LNCaP clone FGC (cell line): ENCODE results near the gene OSBPL9.
"Not testable (repeated sequence)": the region's sequence is repeated elsewhere in the genome, so short reads cannot be mapped to it uniquely, and the experiment has no call there.

Experiments
- DNase-seq: peaks from one replicate; pipeline ENCODE4 v3.0.0-alpha.2; 2011; ENCODE audit warnings: low read depth
- H3K4me3 ChIP-seq: 2 replicates; pipeline ENCODE4 v1.5.1; 2011; ENCODE audit warnings: mild to moderate bottlenecking, low read depth, low read length, control low read depth
- TF ChIP-seq, protein P1 (sequence below): IDR thresholded peaks from 2 replicates; pipeline ENCODE4 v1.5.1; 2012; ENCODE audit warnings: mild to moderate bottlenecking; ENCODE audit not compliant: control insufficient read depth, insufficient read depth; ENCODE audit errors: extremely low read depth

OSBPL9 gene

GRCh38 chr1:51699391-51699790, 82.5 kb downstream of the OSBPL9 start:
- TF ChIP-seq, protein P1, sequence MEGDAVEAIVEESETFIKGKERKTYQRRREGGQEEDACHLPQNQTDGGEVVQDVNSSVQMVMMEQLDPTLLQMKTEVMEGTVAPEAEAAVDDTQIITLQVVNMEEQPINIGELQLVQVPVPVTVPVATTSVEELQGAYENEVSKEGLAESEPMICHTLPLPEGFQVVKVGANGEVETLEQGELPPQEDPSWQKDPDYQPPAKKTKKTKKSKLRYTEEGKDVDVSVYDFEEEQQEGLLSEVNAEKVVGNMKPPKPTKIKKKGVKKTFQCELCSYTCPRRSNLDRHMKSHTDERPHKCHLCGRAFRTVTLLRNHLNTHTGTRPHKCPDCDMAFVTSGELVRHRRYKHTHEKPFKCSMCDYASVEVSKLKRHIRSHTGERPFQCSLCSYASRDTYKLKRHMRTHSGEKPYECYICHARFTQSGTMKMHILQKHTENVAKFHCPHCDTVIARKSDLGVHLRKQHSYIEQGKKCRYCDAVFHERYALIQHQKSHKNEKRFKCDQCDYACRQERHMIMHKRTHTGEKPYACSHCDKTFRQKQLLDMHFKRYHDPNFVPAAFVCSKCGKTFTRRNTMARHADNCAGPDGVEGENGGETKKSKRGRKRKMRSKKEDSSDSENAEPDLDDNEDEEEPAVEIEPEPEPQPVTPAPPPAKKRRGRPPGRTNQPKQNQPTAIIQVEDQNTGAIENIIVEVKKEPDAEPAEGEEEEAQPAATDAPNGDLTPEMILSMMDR = no peak
- DNase-seq = no peak
- H3K4me3 ChIP-seq = no peak overlapping the region

- not testable (repeated sequence) for H3K4me3 ChIP-seq, DNase-seq
Observed at GRCh38 chr1:51701782-51702181, 84.9 kb downstream of the OSBPL9 start.

GRCh38 chr1:51702220-51702619, 85.3 kb downstream of the OSBPL9 start:
- not testable (repeated sequence) for DNase-seq, H3K4me3 ChIP-seq

DNA sequence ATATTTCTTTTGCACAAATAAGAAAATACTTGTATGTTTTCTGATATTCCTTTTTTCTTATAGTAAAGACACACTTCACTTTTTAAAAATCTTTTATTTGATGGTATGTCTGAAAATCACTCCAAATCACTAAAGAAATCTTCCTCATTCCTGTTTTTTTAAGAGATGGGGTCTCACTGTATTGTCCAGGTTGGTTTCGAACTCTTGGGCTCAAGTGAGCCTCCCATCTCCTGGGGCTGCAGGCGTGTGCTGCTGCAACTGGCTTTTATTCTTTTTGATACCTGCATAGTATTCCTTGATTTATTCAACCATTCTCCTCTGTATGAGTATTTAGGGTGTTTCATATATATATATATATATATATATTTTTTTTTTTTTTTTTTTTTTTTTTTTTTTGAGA, 88.1 kb downstream of the OSBPL9 start:
- DNase-seq = no peak
- H3K4me3 ChIP-seq = no peak overlapping the region
- TF ChIP-seq, protein P1 = no peak

DNA sequence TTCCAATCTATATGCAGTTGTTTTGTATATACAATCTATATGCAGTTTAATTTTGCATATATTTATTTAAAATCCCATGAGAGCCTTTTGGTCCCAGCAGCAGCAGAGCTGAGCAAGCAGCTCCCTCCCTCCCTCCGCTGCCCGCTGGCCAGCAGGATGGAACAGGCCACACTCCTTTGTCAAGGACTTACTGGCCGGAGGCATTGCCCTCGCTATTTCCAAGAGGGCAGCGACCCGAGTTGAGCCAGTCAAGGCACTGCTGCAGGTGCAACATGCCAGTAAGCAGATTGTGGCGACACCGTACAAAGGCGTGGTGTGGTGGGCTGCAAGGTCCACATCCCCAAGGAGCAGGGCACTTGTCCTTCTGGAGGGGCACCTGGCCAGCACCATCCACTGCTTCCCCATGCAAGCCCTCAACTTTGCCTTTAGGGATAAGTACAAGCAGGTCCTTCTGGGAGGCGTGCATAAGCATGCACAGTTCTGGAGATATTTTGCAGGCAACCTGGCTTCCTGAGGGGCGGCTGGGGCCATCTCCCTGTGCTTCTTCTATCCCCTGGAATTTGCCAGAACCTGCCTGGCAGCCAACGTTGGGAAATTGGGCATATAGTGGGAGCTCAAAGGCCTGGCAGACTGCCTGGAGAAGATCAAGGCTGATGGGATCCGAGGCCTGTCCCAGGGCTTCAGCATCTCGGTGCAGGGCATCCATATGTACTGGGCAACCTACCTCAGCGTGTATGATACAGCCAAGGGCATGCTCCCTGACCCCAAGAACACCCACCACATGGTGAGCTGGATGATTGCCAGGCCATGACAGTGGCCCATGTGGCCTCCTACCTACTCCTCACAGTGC, 92.2 kb downstream of the OSBPL9 start:
- DNase-seq = no peak
- TF ChIP-seq, protein P1 = no peak
- H3K4me3 ChIP-seq = no peak overlapping the region

DNA sequence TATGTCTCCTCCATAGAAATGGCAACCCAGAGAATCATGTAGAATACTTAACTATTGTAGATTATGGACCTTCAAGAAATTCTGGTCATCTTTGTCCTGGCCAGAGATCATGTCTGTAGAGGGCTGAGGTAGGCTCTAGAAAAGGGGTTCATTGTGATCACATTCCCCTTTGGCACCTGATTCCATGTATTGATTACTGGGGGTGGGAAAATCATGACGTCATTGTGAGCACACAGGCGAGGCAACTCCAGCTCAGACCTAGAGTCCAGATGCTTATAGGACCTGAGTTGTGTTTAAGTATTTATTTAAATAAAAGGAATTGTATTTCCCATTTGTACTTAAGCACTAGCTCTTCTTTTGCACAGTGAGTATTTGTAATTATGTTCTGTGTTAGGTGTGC, 93.1 kb downstream of the OSBPL9 start:
- no peak for DNase-seq
- TF ChIP-seq, protein P1 = no peak
- no peak overlapping the region for H3K4me3 ChIP-seq

DNA sequence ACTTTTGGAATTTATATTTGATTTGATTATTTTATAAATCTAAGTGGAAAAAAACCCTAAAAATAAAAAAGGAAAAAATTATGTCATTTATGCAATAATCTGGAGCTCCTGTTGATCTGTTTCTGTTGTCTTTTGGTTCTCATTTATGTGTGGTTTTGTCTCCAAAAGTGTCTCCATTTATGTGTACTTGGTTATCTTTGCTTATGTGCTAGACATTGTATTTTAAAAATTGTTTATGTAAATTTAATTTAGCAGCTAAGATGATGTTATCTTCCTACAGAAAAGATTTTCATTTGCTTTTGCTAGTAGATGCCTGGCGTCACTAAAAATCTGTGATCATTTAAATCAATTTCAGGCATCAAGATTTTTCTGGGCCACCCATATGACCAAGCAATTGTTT, 95.7 kb downstream of the OSBPL9 start:
- no peak for DNase-seq
- H3K4me3 ChIP-seq = no peak overlapping the region
- TF ChIP-seq, protein P1 = no peak

DNA sequence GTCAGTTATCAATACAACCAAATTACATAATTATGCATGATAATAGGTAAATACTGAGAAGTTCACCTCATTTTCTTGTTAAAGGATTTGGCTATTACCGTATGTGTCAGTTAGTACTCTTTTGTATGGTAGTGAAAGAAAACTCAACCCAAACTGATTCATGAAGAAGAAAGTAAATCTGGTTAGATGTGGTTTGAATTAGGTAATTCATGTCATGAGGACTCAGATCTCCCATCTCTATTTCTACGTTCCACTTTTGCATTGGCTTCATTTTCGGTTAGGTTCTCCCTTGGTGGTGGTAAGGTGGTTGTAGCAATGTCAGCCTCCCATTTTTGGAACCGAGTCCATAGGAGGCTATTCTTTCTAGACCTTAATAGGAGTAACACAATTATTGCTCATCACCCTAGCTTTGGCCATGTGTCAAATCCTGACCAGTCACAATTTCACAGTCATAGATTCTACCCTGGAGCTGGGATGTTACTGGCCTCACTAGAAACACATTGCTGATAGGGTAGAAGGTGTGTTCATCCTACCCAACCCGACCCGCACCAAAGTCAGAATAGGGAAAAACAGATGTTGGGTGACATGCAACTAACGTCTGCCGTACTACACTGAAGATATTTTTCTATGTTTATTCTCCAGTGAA, 97.6 kb downstream of the OSBPL9 start:
- TF ChIP-seq, protein P1 = no peak
- DNase-seq = no peak
- no peak overlapping the region for H3K4me3 ChIP-seq
